PC-9 (cell line): ENCODE results near the gene ZNF462. TPM values are rescaled to one million over a fixed set of nuclear protein-coding genes. Genes with fewer than 3 reads are reported as not detected.
A peak's percentile ranks its signal among the peaks of the same experiment; 100 is the strongest.

Experiments used
- BruUV-seq: library from RNA; stranded (reverse); fragments of 400-500 nt; replicated peaks from 2 replicates; lab custom pipeline; 2021; lab: Mats Ljungman, UMichigan
- CTCF ChIA-PET: fragments of 300-600 bp; sonication (Branson Sonifier 250); formaldehyde crosslinking; loops from one replicate; lab custom pipeline; 2022; ENCODE audit warnings: antibody characterized with exemption; lab: Charles Lee
- POLR2A ChIA-PET: fragments of 300-600 bp; sonication (Branson Sonifier 250); formaldehyde crosslinking; loops from one replicate; lab custom pipeline; 2022; ENCODE audit warnings: antibody characterized with exemption; ENCODE audit not compliant: unreplicated experiment; lab: Charles Lee
- DNase-seq, 2 experiments: peaks; one replicate each; pipeline versions ENCODE4 v3.0.0 to v3.0.0-alpha.2; 2015 to 2022; ENCODE audit warnings: mixed read lengths in 1 of 2
- H2AFZ ChIP-seq: fragments of 200-600 bp; sonication (generic); 2 replicates; pipeline ENCODE4 v1.8.1; 2017; ENCODE audit warnings: antibody characterized with exemption
- H3F3A ChIP-seq: fragments of 200-600 bp; sonication (generic); 2 replicates; pipeline ENCODE4 v1.8.1; 2017; ENCODE audit warnings: antibody characterized with exemption, mild to moderate bottlenecking, low read depth; ENCODE audit not compliant: insufficient read depth
- H3K27ac ChIP-seq: fragments of 200-600 bp; sonication (generic); 2 replicates; pipeline ENCODE4 v1.6.1; 2016; ENCODE audit warnings: mixed run types
- H3K27me3 ChIP-seq: fragments of 200-600 bp; sonication (generic); 2 replicates; pipeline ENCODE4 v1.6.1; 2016; ENCODE audit warnings: low read depth, mixed run types; ENCODE audit not compliant: insufficient read depth
- H3K36me3 ChIP-seq: fragments of 200-600 bp; sonication (generic); 2 replicates; pipeline ENCODE4 v1.6.1; 2016; ENCODE audit warnings: low read depth, mixed run types
- H3K4me1 ChIP-seq: fragments of 200-600 bp; sonication (generic); replicated peaks from 2 replicates; pipeline ENCODE4 v1.6.1; 2016; ENCODE audit warnings: mixed run types; ENCODE audit not compliant: insufficient read depth
- H3K4me2 ChIP-seq: fragments of 200-600 bp; sonication (generic); 2 replicates; pipeline ENCODE4 v1.6.1; 2017; ENCODE audit warnings: mixed run types
- H3K4me3 ChIP-seq: fragments of 200-600 bp; sonication (generic); 2 replicates; pipeline ENCODE4 v1.6.1; 2016; ENCODE audit warnings: mixed run types
- H3K79me2 ChIP-seq: fragments of 200-600 bp; sonication (generic); 2 replicates; pipeline ENCODE4 v1.6.1; 2017; ENCODE audit warnings: low read depth, mixed run types
- H3K9me2 ChIP-seq: fragments of 200-600 bp; sonication (generic); 2 replicates; pipeline ENCODE4 v1.8.1; 2017; ENCODE audit warnings: mild to moderate bottlenecking; ENCODE audit not compliant: insufficient read depth
- H3K9me3 ChIP-seq: fragments of 200-600 bp; sonication (generic); 2 replicates; pipeline ENCODE4 v1.8.1; 2016; ENCODE audit warnings: low read depth; ENCODE audit not compliant: insufficient read depth
- H4K20me1 ChIP-seq: fragments of 200-600 bp; sonication (generic); 2 replicates; pipeline ENCODE4 v1.8.1; 2017; ENCODE audit not compliant: insufficient read depth
- EZH2 ChIP-seq: fragments of 200-600 bp; sonication (generic); IDR thresholded peaks from 2 replicates; pipeline ENCODE4 v1.8.0; 2017; ENCODE audit warnings: antibody characterized with exemption, low read depth
- intact Hi-C: fragments of 100-400 bp; cut with micrococcal nuclease; formaldehyde crosslinking; loops from one replicate; pipeline ENCODE4 v1.10.0; 2022; ENCODE audit not compliant: unreplicated experiment
- total RNA-seq: library from RNA; stranded (reverse); gene quantifications from 2 replicates; pipeline ENCODE4 v1.2.3, GENCODE V29; 2021
- TF ChIP-seq, protein P1 (sequence below): fragments of 200-600 bp; sonication (generic); conservative IDR thresholded peaks from 2 replicates; pipeline ENCODE4 v1.6.1; 2017; ENCODE audit warnings: mixed run types, antibody characterized with exemption, mild to moderate bottlenecking, moderate library complexity

The ZNF462 gene
- total RNA-seq, 1 experiment from 2014 or later: 4.8 TPM

DNA sequence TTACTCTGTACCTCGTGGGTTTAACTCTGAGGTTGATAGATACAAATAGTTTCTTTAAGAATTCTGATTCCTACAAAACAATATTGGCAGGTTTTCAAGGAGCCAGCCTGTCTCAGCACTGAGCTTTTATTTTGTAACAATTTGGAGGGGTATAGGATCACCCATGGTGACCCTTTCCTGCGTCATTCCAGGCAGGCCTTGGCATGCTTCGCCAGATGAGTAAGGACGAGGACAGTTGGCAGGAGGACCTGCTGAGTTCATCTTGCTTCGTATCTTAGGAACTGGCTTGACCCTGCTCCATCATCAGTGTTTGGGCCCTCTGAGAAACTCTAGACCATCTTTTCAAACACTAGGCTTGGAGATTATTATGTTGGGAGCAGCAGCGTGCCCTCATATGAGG lies 17.9 kb downstream of the ZNF462 start:
- CTCF ChIA-PET: no interaction called here
- Histone ChIP-seq H3K79me2 (no peaks in the 10 kb centered on the region), H4K20me1 (no peaks in the 10 kb centered on the region), H3K4me3 (no peak overlapping the region), H3K4me2 (no peak overlapping the region), H2AFZ (no peak overlapping the region), H3K9me2 (no peaks in the 10 kb centered on the region; the same call in 1 of the 2 replicates), H3K36me3 (no peaks in the 10 kb centered on the region), H3F3A (no peaks in the 10 kb centered on the region), H3K4me1 (0 out of 2 replicates have a peak, but pooled peaks cover 10% of the 10 kb centered on the region), H3K9me3 (no peaks in the 10 kb centered on the region), H3K27me3 (no peaks in the 10 kb centered on the region), H3K27ac (no peak overlapping the region)
- POLR2A ChIA-PET: no interaction called here
- TF ChIP-seq, protein P1, sequence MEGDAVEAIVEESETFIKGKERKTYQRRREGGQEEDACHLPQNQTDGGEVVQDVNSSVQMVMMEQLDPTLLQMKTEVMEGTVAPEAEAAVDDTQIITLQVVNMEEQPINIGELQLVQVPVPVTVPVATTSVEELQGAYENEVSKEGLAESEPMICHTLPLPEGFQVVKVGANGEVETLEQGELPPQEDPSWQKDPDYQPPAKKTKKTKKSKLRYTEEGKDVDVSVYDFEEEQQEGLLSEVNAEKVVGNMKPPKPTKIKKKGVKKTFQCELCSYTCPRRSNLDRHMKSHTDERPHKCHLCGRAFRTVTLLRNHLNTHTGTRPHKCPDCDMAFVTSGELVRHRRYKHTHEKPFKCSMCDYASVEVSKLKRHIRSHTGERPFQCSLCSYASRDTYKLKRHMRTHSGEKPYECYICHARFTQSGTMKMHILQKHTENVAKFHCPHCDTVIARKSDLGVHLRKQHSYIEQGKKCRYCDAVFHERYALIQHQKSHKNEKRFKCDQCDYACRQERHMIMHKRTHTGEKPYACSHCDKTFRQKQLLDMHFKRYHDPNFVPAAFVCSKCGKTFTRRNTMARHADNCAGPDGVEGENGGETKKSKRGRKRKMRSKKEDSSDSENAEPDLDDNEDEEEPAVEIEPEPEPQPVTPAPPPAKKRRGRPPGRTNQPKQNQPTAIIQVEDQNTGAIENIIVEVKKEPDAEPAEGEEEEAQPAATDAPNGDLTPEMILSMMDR: no peak
- TF ChIP-seq EZH2: no peak
- intact Hi-C loops: no loop called here
- BruUV-seq: no TSS peak
- DNase-seq: no peak

DNA sequence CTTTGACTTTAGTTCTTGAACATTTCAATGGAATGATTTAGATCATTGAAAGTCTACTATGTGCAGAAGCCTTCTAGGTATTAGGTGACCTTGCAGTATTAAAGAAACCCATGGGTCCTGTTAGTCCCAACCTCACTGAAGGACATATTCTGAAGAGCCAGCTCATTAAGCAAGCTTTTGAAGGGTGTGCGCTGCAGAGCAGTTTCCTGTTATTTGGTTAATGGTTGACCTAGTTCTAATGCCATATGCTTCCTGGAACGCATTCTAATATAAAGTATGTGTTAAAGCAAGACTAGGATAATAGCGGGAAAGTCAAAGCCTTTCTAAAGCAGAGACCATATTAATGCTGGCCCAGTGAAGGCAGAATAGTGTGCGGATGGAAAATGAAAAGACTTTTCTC lies 20.1 kb downstream of the ZNF462 start:
- Histone ChIP-seq H3K27ac (no peak overlapping the region), H4K20me1 (no peaks in the 10 kb centered on the region), H3K4me2 (no peak overlapping the region), H3K27me3 (no peaks in the 10 kb centered on the region), H3K9me2 (no peaks in the 10 kb centered on the region), H3K79me2 (no peaks in the 10 kb centered on the region), H3K4me3 (no peak overlapping the region), H3K4me1 (0 out of 2 replicates have a peak, but pooled peaks cover 10% of the 10 kb centered on the region), H2AFZ (no peak overlapping the region), H3K9me3 (no peaks in the 10 kb centered on the region; the same call in 1 of the 2 replicates), H3F3A (no peaks in the 10 kb centered on the region), H3K36me3 (no peaks in the 10 kb centered on the region)
- no peak for TF ChIP-seq EZH2
- TF ChIP-seq, protein P1: no peak
- BruUV-seq: no TSS peak
- no peak for DNase-seq
- CTCF ChIA-PET: no interaction called here
- POLR2A ChIA-PET: no interaction called here
- intact Hi-C loops: no loop called here

DNA sequence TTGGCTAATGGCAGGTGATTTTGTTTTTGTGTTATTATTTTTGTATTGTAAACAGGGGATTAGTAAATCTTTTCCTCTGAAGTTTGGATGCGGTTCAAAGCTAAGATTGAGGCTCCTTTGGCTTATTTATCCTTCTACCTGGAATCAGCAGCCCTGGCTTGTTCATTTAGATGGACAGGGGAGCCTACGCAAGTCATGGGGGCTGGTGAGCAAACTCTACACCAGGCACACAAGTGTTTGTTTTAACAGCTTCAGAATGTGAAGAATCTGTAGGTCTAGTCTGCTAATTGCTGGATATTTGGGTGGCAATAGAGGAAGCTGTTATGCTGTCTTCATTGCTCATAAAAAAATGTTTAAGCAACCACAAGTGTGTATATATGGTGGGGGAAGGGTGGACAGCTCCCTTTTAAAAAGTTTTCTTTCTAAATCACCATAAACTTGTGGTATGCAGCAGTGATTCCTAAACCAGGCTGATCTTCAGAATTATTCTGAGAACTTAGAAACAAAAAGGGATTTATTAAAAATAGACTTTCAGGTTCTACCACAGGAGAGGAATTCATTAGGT lies 20.7 kb downstream of the ZNF462 start:
- Histone ChIP-seq H3K9me2 (no peaks in the 10 kb centered on the region), H3F3A (no peaks in the 10 kb centered on the region), H3K4me2 (no peak overlapping the region), H3K27me3 (no peaks in the 10 kb centered on the region), H4K20me1 (no peaks in the 10 kb centered on the region), H3K79me2 (no peaks in the 10 kb centered on the region), H3K9me3 (no peaks in the 10 kb centered on the region; the same call in 1 of the 2 replicates), H2AFZ (no peak overlapping the region), H3K4me3 (no peak overlapping the region), H3K4me1 (0 out of 2 replicates have a peak, but pooled peaks cover 10% of the 10 kb centered on the region), H3K27ac (no peak overlapping the region), H3K36me3 (no peaks in the 10 kb centered on the region)
- POLR2A ChIA-PET: interaction anchor here (0.6 kb wide), 1 partner anchor 100 kb away, joined by 3 read pairs; no protein-coding TSS in a partner anchor
- TF ChIP-seq, protein P1: no peak
- TF ChIP-seq EZH2: no peak
- intact Hi-C loops: no loop called here
- CTCF ChIA-PET: no interaction called here
- BruUV-seq: no TSS peak
- peak in 1 of 2 experiments; percentile 67 for DNase-seq
